ENCODE results near the gene SOAT1. TPM values are rescaled to one million over a fixed set of nuclear protein-coding genes. Genes with fewer than 3 reads are reported as not detected.
"Not testable (repeated sequence)": the region's sequence is repeated elsewhere in the genome, so short reads cannot be mapped to it uniquely, and the experiment has no call there.

Gene SOAT1
- total and polyA plus RNA-seq, 12 donors, result 36.9 to 803 (median 239) TPM

GRCh38 chr1:179380299-179380698 lies 86.7 kb downstream of the SOAT1 start:
- H3K36me3 ChIP-seq (replicated peaks in 1 of 2), result no peaks in the 10 kb centered on the region
- no peaks in the 10 kb centered on the region for H3K4me1 ChIP-seq (replicated peaks in 1 of 2)
- TF ChIP-seq POLR2A (IDR thresholded peaks at IDR 0.05), result no peak
- no peak for TF ChIP-seq CTCF (IDR thresholded peaks at IDR 0.05)
- no peak overlapping the region for H3K4me3 ChIP-seq
- no peaks in the 10 kb centered on the region for H3K27me3 ChIP-seq
- no peak for DNase-seq
- intact Hi-C loops (cut with DNase I), result no loop called here
- H3K27ac ChIP-seq, result no peak overlapping the region
- H3K9me3 ChIP-seq (replicated peaks in 1 of 3), result no peaks in the 10 kb centered on the region

- intact Hi-C loops (cut with DNase I), result no loop called here
- TF ChIP-seq POLR2A (IDR thresholded peaks at IDR 0.05) (no peak), CTCF (IDR thresholded peaks at IDR 0.05) (no peak)
- H3K4me1 ChIP-seq (replicated peaks in 1 of 2), result no peaks in the 10 kb centered on the region
- H3K9me3 ChIP-seq (replicated peaks in 1 of 3), result no peaks in the 10 kb centered on the region
- H3K27ac ChIP-seq, result no peak overlapping the region
- no peak for DNase-seq
- no peak overlapping the region for H3K4me3 ChIP-seq
- 86 to 91% (median 88%) methylated on average over 1 of the region's 1 CpG for WGBS, 4 donors
- no peaks in the 10 kb centered on the region for H3K36me3 ChIP-seq (replicated peaks in 1 of 2)
- no peaks in the 10 kb centered on the region for H3K27me3 ChIP-seq
Observed at GRCh38 chr1:179384027-179384426, 90.4 kb downstream of the SOAT1 start.

GRCh38 chr1:179385510-179385909 lies 91.9 kb downstream of the SOAT1 start:
- no peak overlapping the region for H3K27ac ChIP-seq
- TF ChIP-seq CTCF (IDR thresholded peaks at IDR 0.05) (no peak), POLR2A (IDR thresholded peaks at IDR 0.05) (no peak)
- H3K4me3 ChIP-seq, result no peak overlapping the region
- H3K9me3 ChIP-seq (replicated peaks in 1 of 3), result no peaks in the 10 kb centered on the region
- DNase-seq, result no peak
- WGBS, 4 donors, result 85 to 100% (median 90%) methylated on average over 1 of the region's 1 CpG
- no peaks in the 10 kb centered on the region for H3K27me3 ChIP-seq
- H3K4me1 ChIP-seq (replicated peaks in 1 of 2), result no peaks in the 10 kb centered on the region
- intact Hi-C loops (cut with DNase I), result no loop called here
- no peaks in the 10 kb centered on the region for H3K36me3 ChIP-seq (replicated peaks in 1 of 2)

DNA sequence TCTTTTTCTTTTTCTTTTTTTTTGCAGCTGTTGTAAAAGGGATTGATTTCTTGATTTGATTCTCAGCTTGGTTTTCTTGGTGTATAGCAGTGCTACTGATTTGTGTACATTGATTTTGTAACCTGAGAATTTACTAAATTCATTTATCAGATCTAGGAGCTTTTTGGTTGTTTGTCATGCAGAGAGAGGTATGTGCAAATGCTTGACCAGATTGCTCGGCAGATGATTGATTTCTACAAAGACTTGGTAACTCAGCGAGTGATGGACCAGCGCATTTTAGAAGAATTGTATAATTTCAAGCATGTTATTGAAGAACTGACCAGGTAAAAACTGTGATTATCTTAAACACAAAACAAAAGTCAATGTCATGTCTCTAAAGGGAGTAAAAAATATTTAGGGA lies 100.1 kb downstream of the SOAT1 start:
- DNase-seq, result no peak
- intact Hi-C loops (cut with DNase I), result no loop called here
- Histone ChIP-seq H3K36me3 (replicated peaks in 1 of 2) (no peaks in the 10 kb centered on the region), H3K4me3 (no peak overlapping the region), H3K4me1 (replicated peaks in 1 of 2) (no peaks in the 10 kb centered on the region), H3K27ac (no peak overlapping the region), H3K27me3 (no peaks in the 10 kb centered on the region), H3K9me3 (replicated peaks in 1 of 3) (no peaks in the 10 kb centered on the region)
- TF ChIP-seq POLR2A (IDR thresholded peaks at IDR 0.05) (no peak), CTCF (IDR thresholded peaks at IDR 0.05) (no peak)
- 94 to 97% (median 96%) methylated on average over 3 of the region's 3 CpGs for WGBS, 4 donors

DNA sequence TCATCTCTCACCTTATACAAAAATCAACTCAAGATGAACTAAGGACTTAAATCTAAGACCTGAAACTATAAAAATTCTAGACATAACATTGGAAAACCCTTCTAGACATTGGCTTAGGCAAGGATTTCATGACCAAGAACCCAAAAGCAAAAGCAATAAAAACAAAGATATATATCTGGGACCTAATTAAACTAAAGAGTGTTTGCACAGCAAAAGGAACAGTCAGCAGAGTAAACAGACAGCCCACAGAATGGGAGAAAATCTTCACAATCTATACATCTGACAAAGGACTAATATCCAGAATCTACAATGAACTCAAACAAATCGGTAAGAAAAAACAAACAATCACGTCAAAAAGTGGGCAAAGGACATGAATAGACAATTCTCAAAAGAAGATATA lies 105.8 kb downstream of the SOAT1 start:
- intact Hi-C loops (cut with DNase I); H3K36me3 ChIP-seq (replicated peaks in 1 of 2); H3K27ac ChIP-seq; H3K9me3 ChIP-seq (replicated peaks in 1 of 3); DNase-seq; H3K4me1 ChIP-seq (replicated peaks in 1 of 2); H3K27me3 ChIP-seq; H3K4me3 ChIP-seq: not testable (repeated sequence)
- 88 to 100% (median 94%) methylated on average over 2 of the region's 2 CpGs for WGBS, 4 donors

Small RNA genes lying within 50 kb of the gene (small RNA-seq; reads per million reads assigned to genes)
- 0 reads per million in 2 donors for gene AL512326.2

Other genes with a start within 250 kb of the SOAT1 start
- gene TOR3A, start 211.7 kb upstream of the SOAT1 start, total RNA-seq, result 10 to 100 TPM; 12.6 to 53.5 (median 24.7) TPM
- 10 to 100 TPM in 2 of 3 donors, 1 to 10 TPM in 1; 6.8 to 17.8 (median 11.8) TPM for gene TOR3A, start 211.7 kb upstream of the SOAT1 start, polyA plus RNA-seq
- gene ABL2, start 64.1 kb upstream of the SOAT1 start, total RNA-seq, result 10 to 100 TPM in 6 of 9 donors, 1 to 10 TPM in 3; 7.8 to 21.0 (median 13.2) TPM
- gene ABL2, start 64.1 kb upstream of the SOAT1 start, polyA plus RNA-seq, result 1 to 10 TPM; 2.9 to 7.2 (median 6.0) TPM
- gene AXDND1, start 72.2 kb downstream of the SOAT1 start, total RNA-seq, result 10 to 100 TPM in 1 of 9 donors, 1 to 10 TPM in 7, not detected in 1; 1.2 to 24.6 (median 3.8) TPM
- 1 to 10 TPM; 1.3 to 4.0 (median 3.8) TPM for gene AXDND1, start 72.2 kb downstream of the SOAT1 start, polyA plus RNA-seq